Mesendoderm (in vitro differentiated cells): Measurements from ENCODE around the gene BCLAF3. TPM values are rescaled to one million over a fixed set of nuclear protein-coding genes. Genes with fewer than 3 reads are reported as not detected.

Experiments
- small RNA-seq: library from polyadenylated mRNA; stranded (forward); fragments of <200 nt; extraction: miRNeasy Mini kit (QIAGEN cat#:217004); gene quantifications from one replicate; pipeline ENCODE3, GENCODE V24; 2013; ENCODE audit not compliant: insufficient read depth

BCLAF3 gene

Small RNAs within 50 kb of the gene (small RNA-seq; reads per million reads assigned to genes)
- gene MIR23C (not detected), gene RF00019 (not detected)
